ENCODE results near the gene LRP1B.
"Not testable (repeated sequence)": the region's sequence is repeated elsewhere in the genome, so short reads cannot be mapped to it uniquely, and the experiment has no call there.

DNA sequence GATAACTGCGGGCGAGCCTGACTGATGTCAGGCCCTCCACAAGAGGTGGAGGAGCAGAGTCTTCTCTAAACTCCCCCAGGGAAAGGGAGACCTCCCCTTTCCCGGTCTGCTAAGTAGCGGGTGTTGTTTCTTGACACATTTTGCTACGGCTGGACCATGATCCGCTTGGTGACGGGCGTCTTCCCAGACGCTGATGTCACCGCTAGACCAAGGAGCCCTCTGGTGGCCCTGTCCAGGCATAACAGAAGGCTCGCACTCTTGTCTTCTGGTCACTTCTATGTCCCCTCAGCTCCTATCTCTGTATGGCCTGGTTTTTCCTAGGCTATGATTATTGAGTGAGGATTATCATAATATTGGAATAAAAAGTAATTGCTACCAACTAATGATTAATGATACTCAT, 1166.5 kb downstream of the LRP1B start:
- not testable (repeated sequence) for TF ChIP-seq YY1 (IDR thresholded peaks at IDR 0.05; ENCODE audit: insufficient read depth, insufficient read length); ZNF274 (IDR thresholded peaks at IDR 0.05; ENCODE audit: low read depth, low read length); SUZ12 (IDR thresholded peaks at IDR 0.05; ENCODE audit: extremely low read depth, insufficient read depth, insufficient read length)

Data from NT2/D1 (cell line).